GM23338 (cell line): ENCODE results near the gene ELFN1. TPM values are rescaled to one million over a fixed set of nuclear protein-coding genes. Genes with fewer than 3 reads are reported as not detected.

Experiments used
- ATAC-seq: fragments of 200-7000 bp; cut with Tn5 transposase; 3 replicates; pipeline ENCODE4 v1.9.1; 2020
- DNase-seq: peaks from one replicate; pipeline ENCODE4 v3.0.0-alpha.2; 2015; ENCODE audit warnings: low spot score
- H2AFZ ChIP-seq: fragments of 200-600 bp; sonication (generic); 2 replicates; pipeline ENCODE4 v1.8.0; 2016; ENCODE audit warnings: antibody characterized with exemption, mild to moderate bottlenecking, moderate library complexity
- H3F3A ChIP-seq: fragments of 200-600 bp; sonication (generic); replicated peaks from 2 replicates; pipeline ENCODE4 v1.8.0; 2017; ENCODE audit warnings: antibody characterized with exemption, mixed run types, low read depth
- H3K27ac ChIP-seq: fragments of 200-600 bp; sonication (generic); 2 replicates; pipeline ENCODE4 v1.6.1; 2016; ENCODE audit warnings: low read depth
- H3K27me3 ChIP-seq: fragments of 200-600 bp; sonication (generic); 2 replicates; pipeline ENCODE4 v1.8.0; 2016; ENCODE audit warnings: mild to moderate bottlenecking, mixed run types, moderate library complexity; ENCODE audit not compliant: insufficient read depth
- H3K36me3 ChIP-seq: fragments of 200-600 bp; sonication (generic); 2 replicates; pipeline ENCODE4 v1.8.0; 2016; ENCODE audit warnings: mild to moderate bottlenecking; ENCODE audit not compliant: insufficient read depth
- H3K4me1 ChIP-seq: fragments of 200-600 bp; sonication (generic); 2 replicates; pipeline ENCODE4 v1.8.0; 2016; ENCODE audit warnings: mild to moderate bottlenecking, moderate library complexity; ENCODE audit not compliant: insufficient read depth
- H3K4me2 ChIP-seq: fragments of 200-600 bp; sonication (generic); 2 replicates; pipeline ENCODE4 v1.7.1; 2017; ENCODE audit warnings: mixed run types
- H3K4me3 ChIP-seq: fragments of 200-600 bp; sonication (generic); 2 replicates; pipeline ENCODE4 v1.6.1; 2016; ENCODE audit warnings: mixed run types
- H3K79me2 ChIP-seq: fragments of 200-600 bp; sonication (generic); replicated peaks from 2 replicates; pipeline ENCODE4 v1.8.0; 2017; ENCODE audit warnings: mild to moderate bottlenecking; ENCODE audit not compliant: insufficient read depth
- H3K9me2 ChIP-seq: fragments of 200-600 bp; sonication (generic); 2 replicates; pipeline ENCODE4 v1.8.0; 2017; ENCODE audit not compliant: insufficient read depth
- H4K20me1 ChIP-seq: fragments of 200-600 bp; sonication (generic); replicated peaks from 2 replicates; pipeline ENCODE4 v1.8.0; 2017; ENCODE audit warnings: mild to moderate bottlenecking; ENCODE audit not compliant: insufficient read depth
- H3K27ac Mint-ChIP-seq: 2 replicates; pipeline ENCODE4 v1.8.0; 2020; ENCODE audit warnings: inconsistent platforms, mild to moderate bottlenecking, moderate library complexity, mixed read lengths
- H3K27me3 Mint-ChIP-seq: 3 replicates; pipeline ENCODE4 v1.8.0; 2022; ENCODE audit warnings: low read depth, mild to moderate bottlenecking, moderate library complexity, mixed read lengths, inconsistent platforms; ENCODE audit not compliant: insufficient read depth, poor library complexity
- H3K36me3 Mint-ChIP-seq: 3 replicates; pipeline ENCODE4 v1.8.0; 2021; ENCODE audit warnings: low read depth, mild to moderate bottlenecking, inconsistent platforms, moderate library complexity, mixed read lengths
- H3K4me1 Mint-ChIP-seq: 3 replicates; pipeline ENCODE4 v1.8.0; 2020; ENCODE audit warnings: mild to moderate bottlenecking, inconsistent platforms, mixed read lengths
- H3K4me3 Mint-ChIP-seq: 3 replicates; pipeline ENCODE4 v1.8.0; 2021; ENCODE audit warnings: moderate library complexity, mild to moderate bottlenecking, inconsistent platforms, mixed read lengths
- H3K9me3 Mint-ChIP-seq: 3 replicates; pipeline ENCODE4 v1.8.0; 2020; ENCODE audit warnings: moderate library complexity, mild to moderate bottlenecking, inconsistent platforms, mixed read lengths
- CREB1 ChIP-seq: fragments of 250-450 bp; sonication (Bioruptor Pico); IDR thresholded peaks from 2 replicates; pipeline ENCODE4 v1.5.0; 2020; ENCODE audit warnings: low read depth, mild to moderate bottlenecking, moderate library complexity
- JUNB ChIP-seq: IDR thresholded peaks from one replicate; pipeline ENCODE4 v1.6.1; 2016; ENCODE audit warnings: antibody characterized with exemption; ENCODE audit not compliant: unreplicated experiment
- NANOG ChIP-seq: IDR thresholded peaks from 2 replicates; pipeline ENCODE4 v1.6.1; 2016; ENCODE audit warnings: antibody characterized with exemption, borderline replicate concordance
- POLR2AphosphoS5 ChIP-seq: IDR thresholded peaks from 2 replicates; pipeline ENCODE4 v1.6.1; 2016; ENCODE audit warnings: antibody characterized with exemption, low read depth
- STAT1 ChIP-seq: IDR thresholded peaks from one replicate; pipeline ENCODE4 v1.6.1; 2016; ENCODE audit warnings: antibody characterized with exemption; ENCODE audit not compliant: unreplicated experiment
- ZNF114 ChIP-seq: fragments of 250-450 bp; sonication (Bioruptor Pico); IDR thresholded peaks from 2 replicates; pipeline ENCODE4 v1.5.0; 2020; ENCODE audit warnings: mild to moderate bottlenecking, moderate library complexity
- ZNF331 ChIP-seq: fragments of 250-450 bp; sonication (Bioruptor Pico); IDR thresholded peaks from 2 replicates; pipeline ENCODE4 v1.5.0; 2020; ENCODE audit warnings: low read depth, mild to moderate bottlenecking, moderate library complexity
- polyA plus RNA-seq: library from polyadenylated mRNA; unstranded; fragments of >200 nt; fragmentation: Nextera tagmentation; extraction: Ambion mirVana; gene quantifications from 2 replicates; pipeline ENCODE4 v1.2.1, GENCODE V29; 2016
- total RNA-seq: library from RNA; depleted of rRNA; stranded (reverse); fragments of >200 nt; shearing (Covaris generic); gene quantifications from 2 replicates; pipeline ENCODE4 v1.2.3, GENCODE V29; 2014
- TF ChIP-seq, protein P1 (sequence below), 2 experiments: fragments of 200-600 bp in 1 of 2; sonication (generic) in 1 of 2; conservative IDR thresholded peaks; 2 replicates each; pipeline versions ENCODE4 v1.5.1 to v1.6.1; 2016 to 2017; ENCODE audit warnings: antibody characterized with exemption in 2 of 2, low read depth in 2 of 2, mild to moderate bottlenecking in 2 of 2, moderate library complexity in 1 of 2
- TF ChIP-seq, protein P2 (sequence below): fragments of 250-450 bp; sonication (Bioruptor Pico); IDR thresholded peaks from 2 replicates; pipeline ENCODE4 v1.5.0; 2020; ENCODE audit warnings: mild to moderate bottlenecking, moderate library complexity
- TF ChIP-seq, protein P3 (sequence below): IDR thresholded peaks from one replicate; pipeline ENCODE4 v1.6.1; 2018; ENCODE audit warnings: antibody characterized with exemption; ENCODE audit not compliant: unreplicated experiment
- TF ChIP-seq, protein P4 (sequence below): IDR thresholded peaks from 2 replicates; pipeline ENCODE4 v1.6.1; 2016; ENCODE audit warnings: antibody characterized with exemption

The ELFN1 gene
- total and polyA plus RNA-seq, 2 experiments from 2014 or later = 0.08 to 3.5 TPM

DNA sequence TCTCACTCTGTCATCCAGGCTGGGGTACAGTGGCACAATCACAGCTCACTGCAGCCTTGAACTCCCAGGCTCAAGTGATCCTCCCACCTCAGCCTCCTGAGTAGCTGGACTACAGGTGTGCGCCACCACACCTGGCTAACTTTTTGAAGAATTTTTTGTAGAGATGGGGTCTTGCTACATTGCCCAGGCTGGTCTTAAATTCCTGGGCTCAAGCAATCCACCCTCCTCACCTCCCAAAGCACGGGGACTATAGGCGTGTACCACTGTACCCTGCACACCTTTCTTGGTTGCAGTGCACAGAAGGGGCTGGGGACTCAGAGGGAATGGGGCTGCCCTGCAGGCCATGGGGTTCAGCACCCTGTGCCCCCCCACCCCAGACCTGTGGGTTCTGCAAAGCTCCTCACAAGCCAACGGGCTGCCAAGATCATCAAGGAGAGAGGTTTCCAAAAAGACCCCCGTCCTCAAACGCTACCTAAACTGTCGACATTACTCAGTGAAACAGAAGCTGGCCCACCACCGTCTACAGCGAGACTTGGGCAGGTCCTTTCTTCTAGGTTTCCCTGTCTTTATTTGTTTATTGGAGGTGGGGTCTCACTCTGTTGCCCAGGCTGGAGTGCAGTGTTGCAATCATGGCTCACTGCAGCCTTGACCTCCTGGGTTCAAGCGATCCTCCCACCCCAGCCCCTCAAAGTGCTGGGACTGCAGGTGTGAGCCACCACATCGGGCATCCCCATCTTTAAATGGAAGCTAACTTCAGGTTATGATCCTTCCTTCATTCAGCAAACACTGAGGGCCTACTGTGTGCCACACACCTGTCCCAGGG lies 26.6 kb upstream of the ELFN1 start:
- no peak overlapping the region for H2AFZ ChIP-seq
- DNase-seq (no peak), ATAC-seq (no peak)
- no peak overlapping the region for H3K4me2 ChIP-seq
- no peaks in the 10 kb centered on the region for H3K9me2 ChIP-seq
- TF ChIP-seq ZNF114 (CRISPR knock-in tag) (no peak), POLR2AphosphoS5 (no peak), JUNB (no peak), STAT1 (no peak), ZNF331 (no peak), CREB1 (CRISPR knock-in tag) (no peak), NANOG (no peak)
- TF ChIP-seq, protein P1, sequence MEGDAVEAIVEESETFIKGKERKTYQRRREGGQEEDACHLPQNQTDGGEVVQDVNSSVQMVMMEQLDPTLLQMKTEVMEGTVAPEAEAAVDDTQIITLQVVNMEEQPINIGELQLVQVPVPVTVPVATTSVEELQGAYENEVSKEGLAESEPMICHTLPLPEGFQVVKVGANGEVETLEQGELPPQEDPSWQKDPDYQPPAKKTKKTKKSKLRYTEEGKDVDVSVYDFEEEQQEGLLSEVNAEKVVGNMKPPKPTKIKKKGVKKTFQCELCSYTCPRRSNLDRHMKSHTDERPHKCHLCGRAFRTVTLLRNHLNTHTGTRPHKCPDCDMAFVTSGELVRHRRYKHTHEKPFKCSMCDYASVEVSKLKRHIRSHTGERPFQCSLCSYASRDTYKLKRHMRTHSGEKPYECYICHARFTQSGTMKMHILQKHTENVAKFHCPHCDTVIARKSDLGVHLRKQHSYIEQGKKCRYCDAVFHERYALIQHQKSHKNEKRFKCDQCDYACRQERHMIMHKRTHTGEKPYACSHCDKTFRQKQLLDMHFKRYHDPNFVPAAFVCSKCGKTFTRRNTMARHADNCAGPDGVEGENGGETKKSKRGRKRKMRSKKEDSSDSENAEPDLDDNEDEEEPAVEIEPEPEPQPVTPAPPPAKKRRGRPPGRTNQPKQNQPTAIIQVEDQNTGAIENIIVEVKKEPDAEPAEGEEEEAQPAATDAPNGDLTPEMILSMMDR (conservative IDR thresholded peaks at IDR 0.05; ENCODE audit: low read depth in 2 of 2) = no peak
- TF ChIP-seq, protein P2, sequence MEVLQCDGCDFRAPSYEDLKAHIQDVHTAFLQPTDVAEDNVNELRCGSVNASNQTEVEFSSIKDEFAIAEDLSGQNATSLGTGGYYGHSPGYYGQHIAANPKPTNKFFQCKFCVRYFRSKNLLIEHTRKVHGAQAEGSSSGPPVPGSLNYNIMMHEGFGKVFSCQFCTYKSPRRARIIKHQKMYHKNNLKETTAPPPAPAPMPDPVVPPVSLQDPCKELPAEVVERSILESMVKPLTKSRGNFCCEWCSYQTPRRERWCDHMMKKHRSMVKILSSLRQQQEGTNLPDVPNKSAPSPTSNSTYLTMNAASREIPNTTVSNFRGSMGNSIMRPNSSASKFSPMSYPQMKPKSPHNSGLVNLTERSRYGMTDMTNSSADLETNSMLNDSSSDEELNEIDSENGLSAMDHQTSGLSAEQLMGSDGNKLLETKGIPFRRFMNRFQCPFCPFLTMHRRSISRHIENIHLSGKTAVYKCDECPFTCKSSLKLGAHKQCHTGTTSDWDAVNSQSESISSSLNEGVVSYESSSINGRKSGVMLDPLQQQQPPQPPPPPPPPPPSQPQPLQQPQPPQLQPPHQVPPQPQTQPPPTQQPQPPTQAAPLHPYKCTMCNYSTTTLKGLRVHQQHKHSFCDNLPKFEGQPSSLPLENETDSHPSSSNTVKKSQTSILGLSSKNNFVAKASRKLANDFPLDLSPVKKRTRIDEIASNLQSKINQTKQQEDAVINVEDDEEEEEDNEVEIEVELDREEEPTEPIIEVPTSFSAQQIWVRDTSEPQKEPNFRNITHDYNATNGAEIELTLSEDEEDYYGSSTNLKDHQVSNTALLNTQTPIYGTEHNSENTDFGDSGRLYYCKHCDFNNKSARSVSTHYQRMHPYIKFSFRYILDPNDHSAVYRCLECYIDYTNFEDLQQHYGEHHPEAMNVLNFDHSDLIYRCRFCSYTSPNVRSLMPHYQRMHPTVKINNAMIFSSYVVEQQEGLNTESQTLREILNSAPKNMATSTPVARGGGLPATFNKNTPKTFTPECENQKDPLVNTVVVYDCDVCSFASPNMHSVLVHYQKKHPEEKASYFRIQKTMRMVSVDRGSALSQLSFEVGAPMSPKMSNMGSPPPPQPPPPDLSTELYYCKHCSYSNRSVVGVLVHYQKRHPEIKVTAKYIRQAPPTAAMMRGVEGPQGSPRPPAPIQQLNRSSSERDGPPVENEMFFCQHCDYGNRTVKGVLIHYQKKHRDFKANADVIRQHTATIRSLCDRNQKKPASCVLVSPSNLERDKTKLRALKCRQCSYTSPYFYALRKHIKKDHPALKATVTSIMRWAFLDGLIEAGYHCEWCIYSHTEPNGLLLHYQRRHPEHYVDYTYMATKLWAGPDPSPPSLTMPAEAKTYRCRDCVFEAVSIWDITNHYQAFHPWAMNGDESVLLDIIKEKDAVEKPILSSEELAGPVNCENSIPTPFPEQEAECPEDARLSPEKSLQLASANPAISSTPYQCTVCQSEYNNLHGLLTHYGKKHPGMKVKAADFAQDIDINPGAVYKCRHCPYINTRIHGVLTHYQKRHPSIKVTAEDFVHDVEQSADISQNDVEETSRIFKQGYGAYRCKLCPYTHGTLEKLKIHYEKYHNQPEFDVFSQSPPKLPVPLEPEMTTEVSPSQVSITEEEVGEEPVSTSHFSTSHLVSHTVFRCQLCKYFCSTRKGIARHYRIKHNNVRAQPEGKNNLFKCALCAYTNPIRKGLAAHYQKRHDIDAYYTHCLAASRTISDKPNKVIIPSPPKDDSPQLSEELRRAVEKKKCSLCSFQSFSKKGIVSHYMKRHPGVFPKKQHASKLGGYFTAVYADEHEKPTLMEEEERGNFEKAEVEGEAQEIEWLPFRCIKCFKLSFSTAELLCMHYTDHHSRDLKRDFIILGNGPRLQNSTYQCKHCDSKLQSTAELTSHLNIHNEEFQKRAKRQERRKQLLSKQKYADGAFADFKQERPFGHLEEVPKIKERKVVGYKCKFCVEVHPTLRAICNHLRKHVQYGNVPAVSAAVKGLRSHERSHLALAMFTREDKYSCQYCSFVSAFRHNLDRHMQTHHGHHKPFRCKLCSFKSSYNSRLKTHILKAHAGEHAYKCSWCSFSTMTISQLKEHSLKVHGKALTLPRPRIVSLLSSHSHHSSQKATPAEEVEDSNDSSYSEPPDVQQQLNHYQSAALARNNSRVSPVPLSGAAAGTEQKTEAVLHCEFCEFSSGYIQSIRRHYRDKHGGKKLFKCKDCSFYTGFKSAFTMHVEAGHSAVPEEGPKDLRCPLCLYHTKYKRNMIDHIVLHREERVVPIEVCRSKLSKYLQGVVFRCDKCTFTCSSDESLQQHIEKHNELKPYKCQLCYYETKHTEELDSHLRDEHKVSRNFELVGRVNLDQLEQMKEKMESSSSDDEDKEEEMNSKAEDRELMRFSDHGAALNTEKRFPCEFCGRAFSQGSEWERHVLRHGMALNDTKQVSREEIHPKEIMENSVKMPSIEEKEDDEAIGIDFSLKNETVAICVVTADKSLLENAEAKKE (CRISPR knock-in tag) = no peak
- TF ChIP-seq, protein P3, sequence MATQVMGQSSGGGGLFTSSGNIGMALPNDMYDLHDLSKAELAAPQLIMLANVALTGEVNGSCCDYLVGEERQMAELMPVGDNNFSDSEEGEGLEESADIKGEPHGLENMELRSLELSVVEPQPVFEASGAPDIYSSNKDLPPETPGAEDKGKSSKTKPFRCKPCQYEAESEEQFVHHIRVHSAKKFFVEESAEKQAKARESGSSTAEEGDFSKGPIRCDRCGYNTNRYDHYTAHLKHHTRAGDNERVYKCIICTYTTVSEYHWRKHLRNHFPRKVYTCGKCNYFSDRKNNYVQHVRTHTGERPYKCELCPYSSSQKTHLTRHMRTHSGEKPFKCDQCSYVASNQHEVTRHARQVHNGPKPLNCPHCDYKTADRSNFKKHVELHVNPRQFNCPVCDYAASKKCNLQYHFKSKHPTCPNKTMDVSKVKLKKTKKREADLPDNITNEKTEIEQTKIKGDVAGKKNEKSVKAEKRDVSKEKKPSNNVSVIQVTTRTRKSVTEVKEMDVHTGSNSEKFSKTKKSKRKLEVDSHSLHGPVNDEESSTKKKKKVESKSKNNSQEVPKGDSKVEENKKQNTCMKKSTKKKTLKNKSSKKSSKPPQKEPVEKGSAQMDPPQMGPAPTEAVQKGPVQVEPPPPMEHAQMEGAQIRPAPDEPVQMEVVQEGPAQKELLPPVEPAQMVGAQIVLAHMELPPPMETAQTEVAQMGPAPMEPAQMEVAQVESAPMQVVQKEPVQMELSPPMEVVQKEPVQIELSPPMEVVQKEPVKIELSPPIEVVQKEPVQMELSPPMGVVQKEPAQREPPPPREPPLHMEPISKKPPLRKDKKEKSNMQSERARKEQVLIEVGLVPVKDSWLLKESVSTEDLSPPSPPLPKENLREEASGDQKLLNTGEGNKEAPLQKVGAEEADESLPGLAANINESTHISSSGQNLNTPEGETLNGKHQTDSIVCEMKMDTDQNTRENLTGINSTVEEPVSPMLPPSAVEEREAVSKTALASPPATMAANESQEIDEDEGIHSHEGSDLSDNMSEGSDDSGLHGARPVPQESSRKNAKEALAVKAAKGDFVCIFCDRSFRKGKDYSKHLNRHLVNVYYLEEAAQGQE = no peak
- TF ChIP-seq, protein P4, sequence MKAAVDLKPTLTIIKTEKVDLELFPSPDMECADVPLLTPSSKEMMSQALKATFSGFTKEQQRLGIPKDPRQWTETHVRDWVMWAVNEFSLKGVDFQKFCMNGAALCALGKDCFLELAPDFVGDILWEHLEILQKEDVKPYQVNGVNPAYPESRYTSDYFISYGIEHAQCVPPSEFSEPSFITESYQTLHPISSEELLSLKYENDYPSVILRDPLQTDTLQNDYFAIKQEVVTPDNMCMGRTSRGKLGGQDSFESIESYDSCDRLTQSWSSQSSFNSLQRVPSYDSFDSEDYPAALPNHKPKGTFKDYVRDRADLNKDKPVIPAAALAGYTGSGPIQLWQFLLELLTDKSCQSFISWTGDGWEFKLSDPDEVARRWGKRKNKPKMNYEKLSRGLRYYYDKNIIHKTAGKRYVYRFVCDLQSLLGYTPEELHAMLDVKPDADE = no peak
- Mint-ChIP-seq H3K27me3 (peaks cover 7% of the 10 kb centered on the region), H3K9me3 (no peaks in the 10 kb centered on the region), H3K36me3 (no peaks in the 10 kb centered on the region), H3K4me3 (no peak overlapping the region), H3K27ac (no peak overlapping the region), H3K4me1 (no peaks in the 10 kb centered on the region)
- H3K79me2 ChIP-seq = no peaks in the 10 kb centered on the region
- no peaks in the 10 kb centered on the region for H4K20me1 ChIP-seq
- H3K36me3 ChIP-seq = no peaks in the 10 kb centered on the region
- H3K4me3 ChIP-seq = no peak overlapping the region
- H3K27ac ChIP-seq = no peak overlapping the region
- H3K4me1 ChIP-seq = no peaks in the 10 kb centered on the region
- H3F3A ChIP-seq = no peaks in the 10 kb centered on the region
- H3K27me3 ChIP-seq = no peaks in the 10 kb centered on the region
